H9 (cell line): Measurements from ENCODE around the gene BAX. TPM values are rescaled to one million over a fixed set of nuclear protein-coding genes. Genes with fewer than 3 reads are reported as not detected.

Source experiments
- DNase-seq: peaks from one replicate; pipeline ENCODE4 v3.0.0-alpha.2; 2017
- H2AFZ ChIP-seq: one replicate; pipeline ENCODE4 v1.6.1; 2013; ENCODE audit warnings: mild to moderate bottlenecking, low read length, control low read depth, moderate library complexity
- H2AK5ac ChIP-seq: 2 replicates; pipeline ENCODE4 v1.6.1; 2013; ENCODE audit warnings: low read length, control low read depth, mixed read lengths; ENCODE audit not compliant: insufficient read length
- H2BK120ac ChIP-seq: one replicate; pipeline ENCODE4 v1.6.1; 2013; ENCODE audit warnings: low read depth, mild to moderate bottlenecking, low read length, control low read depth, inconsistent platforms; ENCODE audit not compliant: poor library complexity, severe bottlenecking
- H2BK12ac ChIP-seq: 2 replicates; pipeline ENCODE4 v1.6.1; 2013; ENCODE audit warnings: low read length, control low read depth, mixed read lengths, low read depth; ENCODE audit not compliant: insufficient read length
- H2BK15ac ChIP-seq: 2 replicates; pipeline ENCODE4 v1.6.1; 2013; ENCODE audit warnings: low read depth, low read length, control low read depth
- H2BK20ac ChIP-seq: one replicate; pipeline ENCODE4 v1.6.1; 2013; ENCODE audit warnings: low read depth, mild to moderate bottlenecking, low read length, control low read depth, inconsistent platforms; ENCODE audit not compliant: poor library complexity, severe bottlenecking
- H2BK5ac ChIP-seq: 2 replicates; pipeline ENCODE4 v1.6.1; 2013; ENCODE audit warnings: low read length, control low read depth, mixed read lengths; ENCODE audit not compliant: insufficient read length
- H3K14ac ChIP-seq: 2 replicates; pipeline ENCODE4 v1.6.1; 2013; ENCODE audit warnings: low read length, control low read depth; ENCODE audit not compliant: insufficient read depth
- H3K18ac ChIP-seq: 2 replicates; pipeline ENCODE4 v1.6.1; 2013; ENCODE audit warnings: low read depth, mild to moderate bottlenecking, mixed read lengths, low read length, control low read depth; ENCODE audit not compliant: insufficient read length
- H3K23ac ChIP-seq: 2 replicates; pipeline ENCODE4 v1.6.1; 2013; ENCODE audit warnings: low read length, control low read depth, mixed read lengths, low read depth; ENCODE audit not compliant: insufficient read length
- H3K23me2 ChIP-seq: 2 replicates; pipeline ENCODE4 v1.6.1; 2013; ENCODE audit warnings: low read depth, mild to moderate bottlenecking, mixed read lengths, low read length, control low read depth; ENCODE audit not compliant: insufficient read length, poor library complexity, severe bottlenecking
- H3K27ac ChIP-seq: 2 replicates; pipeline ENCODE4 v1.5.1; 2013; ENCODE audit warnings: low read length, control low read depth, mixed read lengths, low read depth; ENCODE audit not compliant: insufficient read length
- H3K27me3 ChIP-seq: 2 replicates; pipeline ENCODE4 v1.6.1; 2013; ENCODE audit warnings: low read length, control low read depth, inconsistent platforms; ENCODE audit not compliant: insufficient read depth
- H3K4ac ChIP-seq: 2 replicates; pipeline ENCODE4 v1.6.1; 2013; ENCODE audit warnings: low read depth, mild to moderate bottlenecking, control low read depth, inconsistent platforms, low read length, moderate library complexity
- H3K4me1 ChIP-seq: 2 replicates; pipeline ENCODE4 v1.6.1; 2013; ENCODE audit warnings: low read length, control low read depth, inconsistent platforms; ENCODE audit not compliant: insufficient read depth
- H3K4me2 ChIP-seq: 2 replicates; pipeline ENCODE4 v1.6.1; 2013; ENCODE audit warnings: low read length, control low read depth, mixed read lengths; ENCODE audit not compliant: insufficient read length, insufficient read depth
- H3K56ac ChIP-seq: 2 replicates; pipeline ENCODE4 v1.6.1; 2013; ENCODE audit warnings: low read depth, mild to moderate bottlenecking, mixed read lengths, low read length, control low read depth; ENCODE audit not compliant: insufficient read length
- H3K79me1 ChIP-seq: 2 replicates; pipeline ENCODE4 v1.6.1; 2013; ENCODE audit warnings: low read depth, mild to moderate bottlenecking, moderate library complexity, low read length, control low read depth, inconsistent platforms; ENCODE audit not compliant: insufficient read depth, poor library complexity, severe bottlenecking
- H3K79me2 ChIP-seq: 2 replicates; pipeline ENCODE4 v1.6.1; 2013; ENCODE audit warnings: low read length, control low read depth, inconsistent platforms; ENCODE audit not compliant: insufficient read depth
- H3K9ac ChIP-seq: 2 replicates; pipeline ENCODE4 v1.6.1; 2013; ENCODE audit warnings: low read length, control low read depth, mixed read lengths; ENCODE audit not compliant: insufficient read length; ENCODE audit errors: extremely low read depth
- H3K9me3 ChIP-seq: one replicate; pipeline ENCODE4 v1.6.1; 2013; ENCODE audit warnings: low read depth, low read length, inconsistent platforms; ENCODE audit not compliant: control insufficient read depth
- H3T11ph ChIP-seq: one replicate; pipeline ENCODE4 v1.6.1; 2013; ENCODE audit warnings: mild to moderate bottlenecking, low read length, control low read depth, inconsistent platforms
- H4K20me1 ChIP-seq: one replicate; pipeline ENCODE4 v1.6.1; 2013; ENCODE audit not compliant: control insufficient read depth, insufficient read length, insufficient read depth
- H4K5ac ChIP-seq: 2 replicates; pipeline ENCODE4 v1.6.1; 2013; ENCODE audit warnings: low read depth, mild to moderate bottlenecking, mixed read lengths, low read length, control low read depth; ENCODE audit not compliant: insufficient read length
- H4K8ac ChIP-seq: replicated peaks from 2 replicates; pipeline ENCODE4 v1.6.1; 2013; ENCODE audit warnings: low read length, control low read depth, mixed read lengths, low read depth; ENCODE audit not compliant: insufficient read length
- H4K91ac ChIP-seq: 2 replicates; pipeline ENCODE4 v1.6.1; 2013; ENCODE audit warnings: low read depth, mild to moderate bottlenecking, moderate library complexity, mixed read lengths, low read length, control low read depth; ENCODE audit not compliant: insufficient read length
- H3K27ac Mint-ChIP-seq, 3 experiments: 2 replicates in 2 of 3; 3 replicates in 1 of 3; pipeline ENCODE4 v1.8.0; 2020 to 2021; ENCODE audit warnings: mixed read lengths in 3 of 3, mild to moderate bottlenecking in 1 of 3, moderate library complexity in 1 of 3
- H3K27me3 Mint-ChIP-seq: 2 replicates; pipeline ENCODE4 v1.8.0; 2021; ENCODE audit warnings: low read depth, mild to moderate bottlenecking, moderate library complexity, mixed read lengths
- H3K36me3 Mint-ChIP-seq, 3 experiments: 2 replicates in 2 of 3; 3 replicates in 1 of 3; pipeline ENCODE4 v1.8.0; 2020 to 2021; ENCODE audit warnings: low read depth in 3 of 3, mixed read lengths in 3 of 3; ENCODE audit not compliant: insufficient read depth in 1 of 3
- H3K4me1 Mint-ChIP-seq, 2 experiments: 2 replicates each; pipeline ENCODE4 v1.8.0; 2020; ENCODE audit warnings: mixed read lengths in 2 of 2
- H3K4me3 Mint-ChIP-seq, 2 experiments: 2 replicates in 1 of 2; 3 replicates in 1 of 2; pipeline ENCODE4 v1.8.0; 2020 to 2021; ENCODE audit warnings: mild to moderate bottlenecking in 2 of 2, mixed read lengths in 2 of 2, moderate library complexity in 1 of 2
- H3K9me3 Mint-ChIP-seq, 2 experiments: 2 replicates in 1 of 2; 3 replicates in 1 of 2; pipeline ENCODE4 v1.8.0; 2020; ENCODE audit warnings: mild to moderate bottlenecking in 2 of 2, mixed read lengths in 2 of 2, moderate library complexity in 1 of 2
- CTCF ChIP-seq: fragments of 200-600 bp; sonication (generic); conservative IDR thresholded peaks from 3 replicates; pipeline ENCODE4 v1.8.0; 2021; ENCODE audit warnings: antibody characterized with exemption, mild to moderate bottlenecking
- WGBS: extraction: QIAGEN DNeasy Blood & Tissue Kit; methylation state at CpG from one replicate; pipeline ENCODE4 v1.1.7; 2013; ENCODE audit warnings: missing lambda C conversion rate, low lambda C conversion rate, mixed read lengths; ENCODE audit not compliant: insufficient read length; ENCODE audit errors: extremely low coverage; 5-methylcytosine and 5-hydroxymethylcytosine counted together
- total RNA-seq: library from RNA; stranded (reverse); gene quantifications from 2 replicates; pipeline ENCODE4 v1.2.1, GENCODE V29; 2021

The BAX gene
- total RNA-seq, 1 experiment from 2014 or later = 310 TPM

- no peak overlapping the region for H2AFZ ChIP-seq
- no peaks in the 10 kb centered on the region for H3K27me3 ChIP-seq
- H3K4ac ChIP-seq = no peak overlapping the region
- no peak overlapping the region for H4K8ac ChIP-seq
- H3K14ac ChIP-seq = no peak overlapping the region
- H2BK15ac ChIP-seq = no peak overlapping the region
- H2BK12ac ChIP-seq = no peak overlapping the region
- H3K79me2 ChIP-seq = no peaks in the 10 kb centered on the region
- H3K27ac ChIP-seq = no peak overlapping the region
- no peak overlapping the region for H4K91ac ChIP-seq
- H3K18ac ChIP-seq = no peak overlapping the region
- H4K20me1 ChIP-seq = no peaks in the 10 kb centered on the region
- no peaks in the 10 kb centered on the region for H3K27me3 Mint-ChIP-seq
- H3K4me2 ChIP-seq = no peak overlapping the region
- H3K27ac Mint-ChIP-seq = peak overlapping the region in 2 of 3 experiments; percentile 58 to 75; a peak in 2 of 7 replicates
- no peak overlapping the region for H2BK5ac ChIP-seq
- no peaks in the 10 kb centered on the region for H3K9me3 ChIP-seq
- H3K23me2 ChIP-seq = no peaks in the 10 kb centered on the region
- DNase-seq = no peak
- H3K4me1 ChIP-seq = no peaks in the 10 kb centered on the region
- WGBS = no CpG with 5 or more reads among the region's 9 CpGs
- peaks cover 40 to 67% (median 65%) of the 10 kb centered on the region in 3 experiments for H3K36me3 Mint-ChIP-seq
- no peak overlapping the region for H3K56ac ChIP-seq
- H4K5ac ChIP-seq = no peak overlapping the region
- no peak overlapping the region for H2BK20ac ChIP-seq
- H3K4me1 Mint-ChIP-seq = no peaks in the 10 kb centered on the region
- H3K79me1 ChIP-seq = no peaks in the 10 kb centered on the region
- no peak overlapping the region for H3T11ph ChIP-seq
- H2AK5ac ChIP-seq = no peak overlapping the region
- no peaks in the 10 kb centered on the region for H3K9me3 Mint-ChIP-seq
- no peak overlapping the region for H3K23ac ChIP-seq
- no peak overlapping the region for H3K9ac ChIP-seq
- no peak for TF ChIP-seq CTCF
- no peak overlapping the region for H2BK120ac ChIP-seq
- H3K4me3 Mint-ChIP-seq = no peak overlapping the region
Observed at GRCh38 chr19:48913114-48913889, 41.4 kb upstream of the BAX start.
